SU-DHL-6 (cell line): ENCODE results near the gene CROT.

Experiments
- H2AFZ ChIP-seq: fragments of 200-600 bp; sonication (generic); 2 replicates; pipeline ENCODE4 v1.6.1; 2014; ENCODE audit warnings: low read depth, mild to moderate bottlenecking, moderate library complexity, mixed read lengths, antibody characterized with exemption, low read length; ENCODE audit not compliant: severe bottlenecking
- H3F3A ChIP-seq: fragments of 200-600 bp; shearing (Covaris generic); 2 replicates; pipeline ENCODE4 v1.6.0; 2016; ENCODE audit warnings: antibody characterized with exemption, mild to moderate bottlenecking; ENCODE audit not compliant: insufficient read depth
- H3K27ac ChIP-seq: fragments of 200-600 bp; sonication (generic); 2 replicates; pipeline ENCODE4 v1.5.1; 2016; ENCODE audit warnings: low read depth, mild to moderate bottlenecking, low read length, moderate library complexity, mixed read lengths
- H3K27me3 ChIP-seq: fragments of 200-600 bp; sonication (generic), shearing (Covaris generic); 2 replicates; pipeline ENCODE4 v1.6.0; 2014; ENCODE audit warnings: mild to moderate bottlenecking, low read length
- H3K36me3 ChIP-seq: fragments of 200-600 bp; sonication (generic); 2 replicates; pipeline ENCODE4 v1.6.1; 2014; ENCODE audit warnings: mild to moderate bottlenecking, low read length, mixed read lengths
- H3K4me2 ChIP-seq: fragments of 300-600, 200-600 bp; shearing (Covaris generic), sonication (generic); 2 replicates; pipeline ENCODE4 v1.6.0; 2014; ENCODE audit warnings: low read length, low read depth, mild to moderate bottlenecking; ENCODE audit not compliant: poor library complexity, severe bottlenecking
- H3K4me3 ChIP-seq: fragments of 200-600 bp; sonication (generic); 2 replicates; pipeline ENCODE4 v1.5.1; 2014; ENCODE audit warnings: antibody characterized with exemption, low read length, mild to moderate bottlenecking, mixed read lengths; ENCODE audit not compliant: insufficient read depth, poor library complexity, severe bottlenecking
- H3K79me2 ChIP-seq: fragments of 200-600 bp; sonication (generic); 2 replicates; pipeline ENCODE4 v1.6.1; 2014; ENCODE audit warnings: mild to moderate bottlenecking, low read length, moderate library complexity; ENCODE audit not compliant: insufficient read depth
- H3K9ac ChIP-seq: fragments of 200-600 bp; sonication (generic); 2 replicates; pipeline ENCODE4 v1.7.0; 2014; ENCODE audit warnings: mild to moderate bottlenecking, low read length
- H3K9me2 ChIP-seq: fragments of 200-600 bp; sonication (generic); replicated peaks from 2 replicates; pipeline ENCODE4 v1.6.1; 2014; ENCODE audit warnings: low read length; ENCODE audit not compliant: insufficient read depth
- H3K9me3 ChIP-seq: fragments of 200-600 bp; sonication (generic); 2 replicates; pipeline ENCODE4 v1.6.1; 2014; ENCODE audit warnings: low read length, mixed read lengths; ENCODE audit not compliant: insufficient read depth
- H4K20me1 ChIP-seq: fragments of 200-600 bp; sonication (generic); 2 replicates; pipeline ENCODE4 v1.6.1; 2014; ENCODE audit warnings: low read depth, mild to moderate bottlenecking, antibody characterized with exemption, low read length, moderate library complexity, mixed read lengths
- EZH2phosphoT487 ChIP-seq: fragments of 200-600 bp; sonication (generic), shearing (Covaris generic); conservative IDR thresholded peaks from 2 replicates; pipeline ENCODE4 v1.6.1; 2018; ENCODE audit warnings: mild to moderate bottlenecking, antibody characterized with exemption, low read length, moderate library complexity, mixed read lengths
- TF ChIP-seq, protein P1 (sequence below): fragments of 200-600 bp; sonication (generic); IDR thresholded peaks from one replicate; pipeline ENCODE4 v1.5.1; 2017; ENCODE audit warnings: antibody characterized with exemption, mild to moderate bottlenecking, low read length, moderate library complexity; ENCODE audit not compliant: insufficient read depth, poor library complexity, severe bottlenecking

The CROT gene

DNA sequence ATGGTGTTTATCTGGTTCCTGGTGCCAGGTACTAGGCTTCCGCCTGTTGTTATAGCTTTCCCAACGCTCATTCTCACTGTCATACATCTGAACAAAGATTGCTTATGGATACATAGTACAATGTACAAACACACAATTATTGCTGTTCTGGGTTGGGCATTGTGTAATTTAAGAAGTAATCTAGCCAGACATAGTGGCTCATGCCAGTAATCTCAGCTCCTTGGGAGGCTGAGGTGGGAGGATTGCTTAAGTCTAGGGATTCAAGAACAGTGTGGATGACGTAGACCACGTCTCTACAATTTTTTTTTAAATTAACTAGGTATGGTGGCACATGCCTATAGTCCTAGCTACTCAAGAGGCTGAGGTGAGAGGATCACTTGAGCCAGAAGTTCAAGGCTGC is 9.3 kb upstream of the CROT start:
- no peak overlapping the region for H3K4me2 ChIP-seq
- H3K79me2 ChIP-seq = no peaks in the 10 kb centered on the region
- H3K27me3 ChIP-seq = no peaks in the 10 kb centered on the region
- TF ChIP-seq, protein P1, sequence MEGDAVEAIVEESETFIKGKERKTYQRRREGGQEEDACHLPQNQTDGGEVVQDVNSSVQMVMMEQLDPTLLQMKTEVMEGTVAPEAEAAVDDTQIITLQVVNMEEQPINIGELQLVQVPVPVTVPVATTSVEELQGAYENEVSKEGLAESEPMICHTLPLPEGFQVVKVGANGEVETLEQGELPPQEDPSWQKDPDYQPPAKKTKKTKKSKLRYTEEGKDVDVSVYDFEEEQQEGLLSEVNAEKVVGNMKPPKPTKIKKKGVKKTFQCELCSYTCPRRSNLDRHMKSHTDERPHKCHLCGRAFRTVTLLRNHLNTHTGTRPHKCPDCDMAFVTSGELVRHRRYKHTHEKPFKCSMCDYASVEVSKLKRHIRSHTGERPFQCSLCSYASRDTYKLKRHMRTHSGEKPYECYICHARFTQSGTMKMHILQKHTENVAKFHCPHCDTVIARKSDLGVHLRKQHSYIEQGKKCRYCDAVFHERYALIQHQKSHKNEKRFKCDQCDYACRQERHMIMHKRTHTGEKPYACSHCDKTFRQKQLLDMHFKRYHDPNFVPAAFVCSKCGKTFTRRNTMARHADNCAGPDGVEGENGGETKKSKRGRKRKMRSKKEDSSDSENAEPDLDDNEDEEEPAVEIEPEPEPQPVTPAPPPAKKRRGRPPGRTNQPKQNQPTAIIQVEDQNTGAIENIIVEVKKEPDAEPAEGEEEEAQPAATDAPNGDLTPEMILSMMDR = no peak
- TF ChIP-seq EZH2phosphoT487 = no peak
- no peaks in the 10 kb centered on the region for H3K9me2 ChIP-seq
- no peaks in the 10 kb centered on the region; the same call in 1 of the 2 replicates for H3K36me3 ChIP-seq
- H2AFZ ChIP-seq = no peak overlapping the region
- H3K9ac ChIP-seq = no peak overlapping the region
- H4K20me1 ChIP-seq = no peaks in the 10 kb centered on the region
- H3K9me3 ChIP-seq = no peaks in the 10 kb centered on the region
- no peak overlapping the region for H3K4me3 ChIP-seq
- H3K27ac ChIP-seq = no peak overlapping the region
- no peaks in the 10 kb centered on the region for H3F3A ChIP-seq

DNA sequence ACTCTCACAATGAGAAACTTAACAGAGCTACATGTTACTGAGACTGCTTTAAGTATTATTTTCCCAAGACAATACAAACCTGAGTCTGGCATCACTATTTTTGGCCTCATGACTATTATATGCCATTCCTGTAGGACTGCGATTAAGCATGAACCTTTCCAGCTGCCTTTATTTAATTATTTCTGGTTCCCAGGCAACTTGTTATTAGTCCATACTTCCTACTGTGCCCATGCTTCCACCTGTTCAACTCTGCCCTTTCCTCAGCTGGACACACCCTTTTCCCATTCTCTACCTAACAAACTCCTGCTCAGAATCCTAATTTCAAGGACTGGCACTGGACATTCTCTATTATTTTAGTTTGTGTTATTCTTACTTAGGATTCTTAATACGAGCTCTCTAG is 8.1 kb upstream of the CROT start:
- no peaks in the 10 kb centered on the region for H3F3A ChIP-seq
- no peak overlapping the region for H2AFZ ChIP-seq
- H3K27ac ChIP-seq = no peak overlapping the region
- H3K4me3 ChIP-seq = no peak overlapping the region
- no peaks in the 10 kb centered on the region for H4K20me1 ChIP-seq
- H3K27me3 ChIP-seq = no peaks in the 10 kb centered on the region
- no peaks in the 10 kb centered on the region for H3K79me2 ChIP-seq
- no peaks in the 10 kb centered on the region for H3K9me2 ChIP-seq
- TF ChIP-seq, protein P1 = no peak
- TF ChIP-seq EZH2phosphoT487 = no peak
- H3K9me3 ChIP-seq = no peaks in the 10 kb centered on the region
- no peaks in the 10 kb centered on the region; the same call in 1 of the 2 replicates for H3K36me3 ChIP-seq
- no peak overlapping the region for H3K9ac ChIP-seq
- no peak overlapping the region for H3K4me2 ChIP-seq

DNA sequence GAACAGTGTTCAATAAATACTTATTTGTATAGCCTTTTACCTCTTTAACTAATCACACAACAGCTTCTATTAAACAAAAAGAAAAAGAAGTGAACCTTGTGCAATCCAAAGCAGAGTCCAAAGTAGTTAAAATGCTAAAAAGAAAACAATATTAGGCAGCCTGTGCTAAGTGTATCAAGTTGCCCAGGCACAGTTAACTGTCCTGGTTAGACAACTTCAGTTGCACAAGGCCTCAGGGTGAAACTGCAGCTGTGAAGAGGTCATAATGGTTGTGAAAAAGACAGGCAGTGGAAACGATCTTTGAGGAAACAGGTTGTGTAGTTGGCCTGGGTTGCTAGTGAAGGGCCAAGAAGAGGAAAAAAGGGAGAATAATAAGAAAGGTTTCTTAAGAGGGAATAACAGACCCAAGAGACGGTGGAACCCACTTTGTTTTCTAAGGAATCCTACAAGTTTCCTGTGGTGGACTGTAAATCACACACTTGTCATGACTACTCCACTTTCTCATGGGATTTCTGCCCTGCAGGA is 6.0 kb upstream of the CROT start:
- no peaks in the 10 kb centered on the region for H3K27me3 ChIP-seq
- H3K4me3 ChIP-seq = no peak overlapping the region
- H3K79me2 ChIP-seq = peaks cover 10% of the 10 kb centered on the region; the same call in 1 of the 2 replicates
- no peaks in the 10 kb centered on the region for H3K9me2 ChIP-seq
- no peaks in the 10 kb centered on the region for H3F3A ChIP-seq
- no peak overlapping the region for H3K9ac ChIP-seq
- H3K36me3 ChIP-seq = 0 out of 2 replicates have a peak, but pooled peaks cover 8% of the 10 kb centered on the region
- H2AFZ ChIP-seq = no peak overlapping the region
- no peaks in the 10 kb centered on the region for H3K9me3 ChIP-seq
- H4K20me1 ChIP-seq = no peaks in the 10 kb centered on the region
- no peak overlapping the region for H3K27ac ChIP-seq
- TF ChIP-seq, protein P1 = no peak
- TF ChIP-seq EZH2phosphoT487 = no peak
- H3K4me2 ChIP-seq = no peak overlapping the region
